NCI-H2196 (cell line): ENCODE measurements around the gene AP1S1.

ENCODE experiments used
- DNase-seq: peaks from one replicate; lab custom pipeline; 2025; ENCODE audit not compliant: unreplicated experiment; lab: John Stamatoyannopoulos, UW

AP1S1 gene

DNA sequence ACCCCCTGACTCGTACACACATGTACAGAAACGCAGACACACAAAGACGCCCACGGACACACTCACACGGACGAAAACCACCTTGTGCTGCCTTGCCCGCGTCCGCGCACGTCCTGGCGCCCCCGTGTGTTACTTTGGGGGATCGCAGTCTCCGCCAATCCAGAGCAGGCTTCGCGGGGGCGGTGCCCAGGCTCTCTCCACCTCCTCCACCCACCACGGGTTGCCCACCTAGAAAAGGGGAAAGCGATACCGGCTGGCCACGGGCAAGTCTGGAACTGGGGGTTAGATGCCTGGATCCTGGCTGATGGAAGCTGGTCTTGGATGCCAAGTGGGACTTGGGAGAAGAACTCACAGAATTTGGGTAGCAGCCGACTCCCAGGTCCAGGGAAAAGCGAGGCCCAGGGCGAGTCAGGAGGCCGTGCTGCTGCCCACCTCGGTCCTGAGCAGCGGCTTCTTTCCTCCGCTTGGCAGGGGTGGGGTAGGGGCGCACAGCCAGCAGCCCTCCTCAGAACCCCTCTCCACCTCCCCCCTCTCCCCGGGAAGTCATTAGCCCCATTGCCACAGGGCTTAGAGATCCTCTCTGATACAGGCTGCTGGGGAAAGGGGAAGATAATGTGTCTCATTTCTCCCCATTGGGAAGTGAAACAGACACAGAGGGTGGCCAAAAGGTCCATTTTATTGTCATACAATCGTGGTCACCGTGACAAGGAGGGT is 15.7 kb downstream of the AP1S1 start:
- no peak for DNase-seq

DNA sequence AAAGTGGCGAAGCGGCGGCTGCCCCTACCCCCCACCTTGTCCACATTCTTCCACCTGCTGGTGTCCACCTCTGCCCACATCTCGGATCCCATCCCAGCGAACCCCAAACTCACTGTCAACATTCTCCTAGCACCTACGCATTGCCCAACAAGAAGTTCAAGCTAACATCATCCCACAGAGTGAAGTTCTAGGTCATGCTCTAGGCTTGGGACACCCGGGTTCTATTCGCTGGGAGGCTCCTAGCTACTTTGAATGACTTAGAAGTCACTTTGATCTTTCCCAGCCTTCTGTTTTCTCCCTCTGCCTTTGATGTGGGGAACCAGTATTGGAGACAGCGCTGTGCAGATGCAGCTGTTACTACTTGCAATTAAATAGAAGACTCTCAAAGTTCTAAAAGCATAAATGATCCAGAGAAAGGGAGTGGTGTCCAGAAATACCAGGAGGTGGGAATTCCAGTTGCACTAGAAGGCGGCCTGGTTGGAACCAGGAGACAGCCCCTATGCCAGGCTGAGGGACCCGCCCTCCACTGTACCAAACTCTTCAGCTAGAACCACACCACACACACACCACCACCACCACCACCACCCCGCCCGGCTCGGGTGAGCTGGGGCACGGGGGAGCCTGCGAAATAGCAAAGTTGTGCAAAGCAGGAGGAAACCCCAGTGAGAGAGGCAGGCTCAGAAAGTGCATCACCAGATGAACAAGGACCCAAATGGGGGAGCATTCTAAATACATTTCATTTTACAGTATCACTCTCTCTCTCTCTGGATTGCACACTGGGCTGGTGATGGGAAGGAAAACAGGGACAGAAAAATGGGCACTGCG is 16.6 kb downstream of the AP1S1 start:
- no peak for DNase-seq

DNA sequence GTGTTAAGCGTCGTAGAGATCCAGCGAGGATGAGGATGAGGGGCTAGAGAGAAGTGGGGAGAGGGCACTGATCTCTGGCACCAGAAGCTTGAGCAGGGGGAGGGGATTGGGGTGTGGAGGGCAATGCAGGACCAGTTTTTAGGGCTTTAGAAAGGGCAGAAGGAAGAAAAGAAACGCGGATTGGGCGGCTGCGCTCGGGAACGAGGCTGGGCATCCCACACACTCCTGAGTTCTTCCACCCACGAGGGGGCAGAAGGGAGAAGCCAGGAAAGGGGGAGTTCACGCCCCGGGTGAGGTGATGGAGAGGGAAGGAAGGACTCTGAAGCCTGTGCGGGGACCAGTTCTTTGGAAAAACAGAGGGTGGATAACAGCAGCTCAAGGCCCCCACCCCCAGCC is 17.2 kb downstream of the AP1S1 start:
- no peak for DNase-seq

DNA sequence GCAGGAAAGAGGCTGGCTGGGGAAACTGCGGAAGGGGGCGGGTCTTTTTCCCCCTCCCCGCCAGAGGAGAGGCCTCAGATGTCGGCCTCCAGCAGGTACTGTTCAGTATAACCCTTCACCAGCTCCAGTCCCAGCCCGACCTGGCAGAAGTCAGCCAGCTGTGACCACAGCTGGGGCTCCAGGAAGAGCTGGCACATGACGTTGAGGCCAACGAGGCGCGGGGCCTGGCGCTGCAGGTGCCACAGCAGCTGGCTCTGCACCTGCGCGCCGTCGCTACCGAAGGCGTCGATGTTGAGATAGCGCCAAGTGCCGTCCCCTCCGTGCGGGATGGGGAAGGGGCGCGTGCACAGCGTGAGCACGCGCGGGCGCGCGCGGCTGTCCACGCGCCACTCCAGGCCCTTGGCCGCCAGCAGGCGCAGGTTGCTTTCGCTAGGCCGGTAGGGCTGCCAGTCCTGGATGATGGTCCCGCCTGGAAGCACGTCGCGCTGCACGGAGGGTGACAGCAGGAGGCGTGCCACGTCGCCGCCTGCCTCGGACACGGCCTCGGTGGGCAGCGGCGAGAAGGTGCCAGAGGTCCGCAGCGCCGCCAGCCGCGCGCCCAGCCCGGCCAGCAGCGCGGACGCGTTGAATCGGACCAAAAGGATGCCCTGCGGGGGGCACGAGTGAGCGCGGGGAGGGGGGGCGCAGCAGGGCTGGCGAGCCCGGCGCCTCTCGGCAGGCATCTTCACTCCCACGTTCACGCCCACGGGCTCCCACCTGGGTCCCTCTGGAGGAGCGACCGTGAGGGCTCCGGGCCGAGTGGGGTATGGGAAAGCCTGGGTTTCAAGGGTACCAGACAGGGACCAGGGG is 18.0 kb downstream of the AP1S1 start:
- peak; percentile 84 for DNase-seq

DNA sequence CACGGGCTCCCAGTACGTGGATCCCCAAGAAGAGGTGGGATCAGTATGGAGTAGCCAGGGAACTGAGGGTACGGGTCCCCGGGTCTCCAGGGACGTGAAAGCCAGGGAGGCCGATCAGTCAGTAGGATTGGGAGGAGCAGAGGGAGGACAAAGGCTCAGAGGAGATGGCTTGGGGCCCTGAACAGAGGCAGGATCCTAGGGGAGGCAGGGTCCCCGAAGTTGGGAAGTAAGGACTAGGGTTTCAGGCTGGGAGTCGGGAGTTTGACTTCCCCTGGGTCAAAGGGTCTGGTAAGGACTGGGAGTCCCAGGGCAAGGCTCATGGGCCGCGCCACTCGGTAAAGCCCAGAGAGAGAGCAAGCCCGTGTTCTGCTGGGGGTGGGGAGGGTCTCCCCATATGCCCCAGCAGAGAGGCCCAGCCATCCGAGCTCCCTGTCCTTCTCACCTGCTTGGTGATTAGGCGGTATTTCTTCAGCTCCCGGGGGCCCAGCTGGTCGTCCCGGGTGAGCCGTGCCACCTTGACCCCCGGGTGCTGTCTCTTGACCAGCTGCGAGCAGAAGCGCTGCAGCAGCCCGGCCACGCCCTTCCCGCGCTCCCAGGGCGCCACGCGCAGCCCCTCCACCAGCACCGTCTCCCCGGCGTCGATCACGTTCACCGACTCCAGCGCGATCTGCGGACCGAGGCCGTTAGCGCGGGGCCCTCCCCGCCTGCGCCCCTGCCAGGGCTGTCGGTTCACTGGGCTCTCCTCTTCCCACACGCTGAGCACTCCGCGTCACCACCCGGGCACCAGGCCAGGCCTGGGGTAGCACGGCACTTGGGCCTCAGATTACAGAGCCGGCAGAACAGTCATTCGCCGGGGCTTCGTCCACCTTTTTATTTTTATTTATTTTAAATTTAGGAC is 18.8 kb downstream of the AP1S1 start:
- peak; percentile 96 for DNase-seq

DNA sequence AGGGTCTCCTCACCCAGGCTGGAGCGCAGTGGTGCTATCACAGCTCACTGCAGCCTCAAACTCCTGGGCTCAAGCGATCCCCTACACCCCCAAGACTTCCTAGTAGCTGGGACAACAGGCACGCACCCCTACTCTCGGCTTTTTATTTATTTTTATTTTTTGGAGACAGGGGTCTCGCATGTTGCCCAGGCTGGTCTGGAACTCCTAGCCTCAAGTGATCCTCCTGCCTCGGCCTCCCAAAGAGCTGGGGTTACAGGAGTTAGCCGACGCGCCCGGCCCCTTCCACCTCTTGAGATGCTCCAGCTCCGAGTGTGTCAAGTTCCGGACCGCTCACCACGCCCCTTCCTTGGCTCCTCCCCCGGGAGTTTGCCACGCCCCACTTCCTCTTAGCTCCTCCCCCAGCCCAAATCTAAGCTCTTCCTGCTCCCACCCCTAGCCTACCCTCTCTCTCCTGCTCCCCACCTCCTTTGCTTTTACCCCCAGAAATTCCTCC is 19.5 kb downstream of the AP1S1 start:
- peak; percentile 73 for DNase-seq

DNA sequence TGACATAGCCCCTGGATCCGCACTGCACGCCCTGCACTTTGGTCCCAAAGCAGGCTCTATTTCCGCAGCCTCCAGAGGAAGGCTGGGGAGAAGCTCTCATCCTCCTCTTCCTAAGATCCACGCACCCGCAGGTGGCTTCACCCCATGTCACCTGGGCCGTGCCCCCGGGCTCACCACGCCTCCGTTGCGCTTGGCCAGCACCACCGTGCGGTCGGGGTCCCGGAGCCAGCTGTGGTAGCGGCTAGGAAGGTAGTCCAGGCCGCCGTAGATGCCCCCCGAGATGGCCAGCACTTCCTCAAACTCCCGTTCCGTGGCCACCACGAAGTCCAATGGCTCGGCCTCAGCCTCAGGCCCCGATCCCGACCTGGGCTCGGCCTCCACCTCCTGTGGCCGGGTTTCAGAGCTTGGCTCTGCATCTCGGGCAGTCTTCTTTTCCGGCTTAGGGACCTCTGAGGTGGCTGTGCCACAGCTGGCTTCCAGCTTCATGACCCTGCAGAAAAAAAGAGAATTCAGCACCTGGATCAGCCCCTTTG is 20.1 kb downstream of the AP1S1 start:
- DNase-seq, result no peak

DNA sequence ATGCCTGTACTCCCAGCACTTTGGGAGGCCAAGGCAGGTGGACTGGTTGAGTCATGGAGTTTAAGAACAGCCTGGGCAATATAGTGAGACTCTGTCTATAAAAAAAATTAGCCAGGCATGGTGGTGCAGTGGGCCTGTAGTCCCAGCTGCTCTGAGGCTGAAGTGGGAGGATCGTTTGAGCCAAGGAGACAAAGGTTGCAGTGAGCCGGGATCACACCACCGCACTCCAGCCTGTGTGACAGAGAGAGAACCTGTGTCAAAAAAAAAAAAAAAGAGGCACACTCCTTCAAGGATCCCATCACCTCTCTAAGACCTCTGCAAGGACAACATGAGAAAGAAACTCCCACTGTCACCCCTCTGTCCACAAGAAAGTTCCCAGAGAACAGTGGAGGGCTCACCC is 21.4 kb downstream of the AP1S1 start:
- DNase-seq, result no peak

DNA sequence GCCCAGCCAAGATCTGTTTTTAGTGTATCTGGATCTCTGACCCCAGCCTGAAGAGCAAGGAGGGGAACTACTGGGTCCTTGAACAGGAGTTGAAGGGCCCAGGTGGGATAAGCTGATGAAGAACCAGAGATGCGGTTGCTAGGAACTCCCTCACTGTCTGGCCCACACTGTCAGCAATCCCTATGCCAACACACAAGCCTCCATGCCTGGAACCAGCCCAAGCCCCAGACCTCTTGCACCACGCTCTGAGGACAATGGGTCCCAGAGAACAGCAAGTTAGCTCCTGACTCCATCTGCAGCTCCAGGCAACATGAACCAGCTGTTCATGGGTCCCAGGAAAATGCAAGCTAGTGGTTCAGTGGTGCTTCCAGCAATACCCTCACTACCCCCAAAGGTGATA is 23.4 kb downstream of the AP1S1 start:
- DNase-seq, result peak; percentile 28

DNA sequence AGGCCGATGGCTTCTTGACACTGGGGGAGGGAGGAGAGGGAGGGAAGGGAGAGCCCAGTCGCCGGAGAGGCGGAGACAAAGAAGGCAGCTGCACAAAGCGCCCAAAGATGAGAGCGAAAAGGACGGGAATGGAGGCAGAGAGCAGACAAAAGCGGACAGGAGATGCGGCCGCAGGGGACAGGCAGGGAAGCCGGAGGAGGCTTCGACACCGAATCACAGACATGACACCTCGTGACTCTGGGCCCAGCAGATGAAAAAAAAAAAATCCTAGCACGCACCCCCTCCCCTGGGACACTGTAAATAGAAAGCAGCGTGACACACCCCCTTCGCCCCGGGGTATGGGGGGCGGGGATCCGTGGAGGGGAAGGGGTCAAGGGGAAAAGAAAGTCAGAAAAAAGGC is 24.8 kb downstream of the AP1S1 start:
- peak; percentile 68 for DNase-seq

DNA sequence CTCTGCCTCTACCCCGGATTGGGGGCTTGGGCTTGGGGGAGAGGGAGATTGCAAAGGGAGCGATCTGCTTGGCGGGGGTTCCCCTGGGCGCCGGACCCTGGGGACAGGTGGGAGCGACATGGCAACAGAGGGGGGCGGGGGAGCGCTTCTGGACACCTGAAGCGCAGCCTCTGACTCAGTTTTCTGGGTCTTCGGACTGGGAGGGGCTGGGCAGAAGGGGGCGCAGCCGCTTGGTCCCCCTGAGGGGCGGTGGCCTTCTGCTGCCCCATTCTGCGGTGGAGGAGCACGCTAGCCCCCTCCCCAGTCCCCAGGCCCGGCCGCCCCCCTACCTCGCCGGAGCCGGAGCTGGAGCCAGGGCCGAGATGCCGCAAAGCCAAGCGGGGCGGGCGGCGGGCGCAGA is 25.4 kb downstream of the AP1S1 start:
- DNase-seq, result no peak

DNA sequence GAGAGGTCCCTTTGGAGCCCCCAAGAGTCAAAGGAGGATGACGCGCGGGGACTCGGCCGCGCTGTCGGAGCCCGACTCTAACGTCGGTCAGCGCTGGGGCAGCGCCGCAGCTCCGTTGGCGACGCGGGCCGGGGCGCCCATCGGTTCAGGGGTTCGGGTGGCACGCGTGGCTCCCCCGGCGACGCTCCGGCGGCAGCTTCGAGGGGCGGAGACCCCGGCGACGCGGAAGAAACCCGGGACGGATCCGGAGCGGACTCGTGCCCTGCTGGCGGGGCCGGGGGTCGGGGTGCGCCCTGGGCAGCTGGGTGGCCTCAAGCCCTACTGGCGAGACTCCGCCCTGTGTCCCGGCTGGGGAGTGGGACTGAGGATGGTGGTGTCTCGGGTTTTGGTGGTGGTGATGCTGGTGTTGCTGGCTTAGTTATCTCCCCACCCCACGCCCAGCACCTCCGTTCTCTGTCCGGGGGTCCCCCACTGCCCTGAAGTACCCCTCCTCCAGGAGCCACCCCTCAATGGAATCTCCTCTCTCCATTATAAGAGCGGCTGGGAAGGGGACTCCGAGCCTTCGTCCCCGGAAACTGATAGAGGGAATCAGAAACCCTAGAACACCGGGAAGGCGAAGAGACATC is 26.0 kb downstream of the AP1S1 start, which contains the start of gene NAT16:
TSS of gene NAT16 (minus strand) at position 164 of the 626 bp plus-strand sequence. CDS start 5,486 bp downstream, outside the sequence.
- no peak for DNase-seq

DNA sequence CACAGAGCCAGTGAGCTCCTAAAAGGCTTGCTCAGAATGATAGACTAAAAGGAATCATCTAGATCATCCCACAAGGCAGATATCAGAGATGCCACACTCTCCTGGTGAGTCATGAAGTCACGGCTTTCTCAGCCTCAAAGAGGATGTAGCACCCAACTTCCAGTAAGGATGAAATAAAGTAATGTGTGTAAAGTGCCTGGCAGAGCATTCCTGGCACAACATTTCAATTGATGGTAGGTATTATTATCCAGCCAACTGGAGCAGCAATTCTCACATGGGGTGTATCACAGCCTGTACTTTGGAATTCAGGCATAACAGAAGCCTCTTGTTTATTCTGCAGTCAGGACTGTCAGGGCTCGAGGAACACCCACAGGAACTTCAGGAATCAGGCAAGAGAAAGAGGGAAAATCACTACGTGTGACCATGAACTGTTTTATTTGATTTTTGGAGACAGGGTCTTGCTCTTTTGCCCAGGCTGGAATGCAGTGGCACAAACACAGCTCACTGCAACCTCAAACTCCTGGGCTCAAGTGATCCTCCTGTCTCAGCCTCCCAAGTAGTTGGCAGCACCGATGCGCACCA is 31.1 kb downstream of the AP1S1 start:
- DNase-seq, result no peak

DNA sequence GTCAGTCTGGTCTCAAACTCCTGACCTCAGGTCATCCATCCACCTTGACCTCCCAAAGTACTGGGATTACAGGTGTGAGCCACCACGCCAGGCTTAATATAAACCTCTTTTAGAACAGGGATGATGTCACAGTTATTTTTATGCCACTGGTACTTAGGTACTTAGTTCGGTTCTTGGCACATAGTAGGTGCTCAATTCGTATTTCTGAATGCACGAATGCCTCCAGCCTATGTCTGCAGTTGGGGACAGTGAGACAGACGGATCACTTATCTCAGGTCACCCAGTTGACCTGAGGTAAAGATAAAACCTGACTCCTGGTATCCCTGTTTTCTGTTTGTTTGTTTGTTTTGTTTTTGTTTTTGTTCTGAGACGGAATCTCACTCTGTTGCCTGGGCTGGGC is 31.9 kb downstream of the AP1S1 start:
- DNase-seq, result no peak

DNA sequence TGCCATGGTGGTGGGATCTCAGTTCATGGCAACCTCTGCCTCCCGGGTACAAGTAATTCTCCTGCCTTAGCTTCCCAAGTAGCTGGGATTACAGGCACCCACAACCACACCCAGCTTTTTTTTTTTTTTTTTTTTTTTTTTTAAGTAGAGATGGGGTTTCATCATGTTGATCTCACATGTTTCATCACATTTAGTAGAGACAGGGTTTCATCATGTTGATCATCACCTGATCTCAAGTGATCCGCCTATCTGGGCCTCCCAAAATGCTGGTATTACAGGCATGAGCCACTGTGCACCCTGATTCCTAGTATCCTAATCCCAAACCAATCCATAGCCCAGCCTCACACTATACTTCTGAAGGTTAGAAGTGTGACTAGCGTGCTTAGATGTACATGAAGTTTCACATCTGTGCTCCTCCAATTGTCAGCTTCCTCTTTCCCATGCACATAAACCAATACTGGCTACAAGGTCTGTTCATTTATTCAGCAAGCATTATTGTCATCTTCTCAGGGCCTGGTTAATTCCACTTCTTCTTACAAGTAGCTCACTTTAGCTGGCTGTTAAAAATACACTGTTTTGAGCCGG is 32.7 kb downstream of the AP1S1 start:
- no peak for DNase-seq

DNA sequence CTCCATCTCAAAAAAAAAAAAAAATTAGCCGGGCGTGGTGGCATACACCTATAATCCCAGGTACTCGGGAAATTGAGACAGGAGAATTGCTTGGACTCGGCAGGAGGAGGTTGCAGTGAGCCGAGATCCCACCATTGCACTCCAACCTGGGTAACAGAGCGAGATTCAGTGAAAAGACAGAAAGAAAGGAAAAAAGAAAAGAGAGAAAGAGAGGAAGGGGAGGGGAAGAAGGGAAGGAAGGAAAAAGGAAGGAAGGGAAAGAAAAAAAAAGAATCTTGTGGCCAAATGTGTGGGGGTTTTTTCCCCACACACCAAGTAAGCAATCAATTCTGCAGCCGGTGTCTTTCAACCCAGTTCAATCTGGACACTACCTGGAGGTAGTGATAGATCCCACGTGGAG is 34.8 kb downstream of the AP1S1 start:
- no peak for DNase-seq

DNA sequence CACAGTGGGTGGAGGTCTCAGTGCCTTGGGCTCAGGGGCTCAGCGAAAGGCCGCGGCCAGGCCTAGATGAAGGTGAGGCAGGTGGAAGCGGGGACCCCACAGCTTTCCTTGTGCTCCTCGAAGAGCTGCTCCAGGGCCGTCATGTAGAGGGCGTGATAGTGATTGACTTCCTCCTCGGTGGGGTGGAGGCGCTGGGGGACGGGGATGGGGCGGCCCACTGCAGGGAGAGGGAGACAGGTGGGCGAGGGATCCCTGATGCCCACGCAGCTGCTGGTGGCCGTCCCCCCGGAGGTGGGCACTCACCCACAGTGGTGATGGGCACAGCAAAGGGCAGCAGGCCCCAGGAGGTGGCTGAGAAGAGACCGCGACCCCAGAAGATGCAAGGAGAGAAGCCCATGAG is 41.6 kb downstream of the AP1S1 start:
- no peak for DNase-seq

DNA sequence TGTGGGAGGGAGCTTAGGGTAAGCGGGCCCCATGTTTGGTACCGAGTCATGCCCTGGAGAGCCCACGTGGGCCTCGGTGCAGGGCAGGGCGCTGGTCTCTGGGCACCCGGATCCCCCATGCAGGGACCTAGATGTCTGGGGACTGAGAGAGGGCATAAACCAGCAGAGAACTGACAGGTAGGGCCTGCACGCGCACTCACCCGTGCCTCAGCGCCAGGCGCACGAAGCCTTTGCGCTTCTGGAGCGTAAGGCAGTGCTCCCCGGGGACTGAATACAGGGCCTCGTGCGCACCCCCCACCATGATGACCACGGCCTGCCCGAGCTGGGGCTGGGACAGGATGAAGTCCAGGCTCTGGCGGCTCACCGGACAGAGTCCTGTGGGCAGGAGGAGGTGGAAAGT is 43.7 kb downstream of the AP1S1 start:
- DNase-seq, result no peak

DNA sequence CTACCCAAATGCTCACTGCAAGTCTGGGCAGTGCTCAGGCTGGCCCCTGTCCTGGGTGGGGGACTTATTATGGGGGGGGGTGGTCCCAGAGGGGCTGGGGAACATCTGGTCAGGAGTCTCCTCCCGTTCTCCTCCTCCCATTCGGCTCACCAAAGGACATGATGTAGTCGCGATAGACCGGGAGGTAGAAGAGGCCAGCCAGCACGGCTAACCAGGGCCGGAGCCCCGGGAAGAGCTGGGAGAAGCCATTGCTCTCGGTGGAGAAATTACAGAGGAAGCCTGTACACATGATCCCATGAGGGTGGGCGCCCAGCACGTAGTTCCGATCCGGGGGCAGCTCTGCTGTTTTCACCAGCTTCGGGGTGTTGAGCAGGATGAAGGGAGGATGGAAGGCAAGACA is 44.2 kb downstream of the AP1S1 start:
- DNase-seq, result no peak
